Neural progenitor cell (in vitro differentiated cells): Measurements from ENCODE around the gene ZNF385A.

ENCODE experiments used
- EZH2 ChIP-seq: fragments of 200-600 bp; sonication (generic); IDR thresholded peaks from 2 replicates; pipeline ENCODE4 v1.6.1; 2017; ENCODE audit warnings: antibody characterized with exemption, mild to moderate bottlenecking, moderate library complexity
- TF ChIP-seq, protein P1 (sequence below): fragments of 200-600 bp; sonication (generic); IDR thresholded peaks from 2 replicates; pipeline ENCODE4 v1.5.1; 2017; ENCODE audit warnings: antibody characterized with exemption, mild to moderate bottlenecking

DNA sequence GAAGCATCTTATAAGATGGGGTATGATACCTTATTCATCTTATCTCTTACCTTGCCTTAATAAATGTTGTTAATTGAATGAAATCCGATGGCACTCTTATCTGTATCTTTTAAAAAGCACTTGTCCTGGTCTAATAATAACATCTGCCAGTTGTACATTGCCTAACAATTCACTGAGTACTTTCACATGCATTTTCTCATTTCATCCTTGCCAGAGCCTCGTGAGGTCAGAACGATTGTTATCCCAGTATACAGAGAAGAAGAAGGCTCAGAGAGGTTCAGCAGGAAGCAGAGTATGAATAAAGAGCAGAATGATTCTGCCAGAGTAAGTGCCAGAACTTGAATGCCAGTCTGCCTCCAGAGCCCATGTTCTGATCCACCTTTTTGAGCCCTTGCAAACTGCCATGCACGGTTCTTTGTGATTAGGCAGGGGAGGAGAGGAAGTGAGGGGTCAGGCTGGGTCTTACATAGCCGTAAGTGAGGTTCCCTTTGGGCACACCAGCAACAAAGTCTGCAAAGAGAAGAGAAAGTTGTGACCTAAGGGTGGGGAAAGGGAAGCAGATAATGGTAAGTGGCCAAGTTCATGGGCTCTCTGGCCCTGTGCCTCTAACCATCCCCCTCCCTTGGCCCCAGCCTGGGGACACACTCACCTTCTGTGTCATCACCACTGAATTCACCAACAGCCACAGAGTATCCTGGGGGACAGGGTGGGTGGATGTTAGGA is 22.8 kb upstream of the ZNF385A start:
- TF ChIP-seq, protein P1, sequence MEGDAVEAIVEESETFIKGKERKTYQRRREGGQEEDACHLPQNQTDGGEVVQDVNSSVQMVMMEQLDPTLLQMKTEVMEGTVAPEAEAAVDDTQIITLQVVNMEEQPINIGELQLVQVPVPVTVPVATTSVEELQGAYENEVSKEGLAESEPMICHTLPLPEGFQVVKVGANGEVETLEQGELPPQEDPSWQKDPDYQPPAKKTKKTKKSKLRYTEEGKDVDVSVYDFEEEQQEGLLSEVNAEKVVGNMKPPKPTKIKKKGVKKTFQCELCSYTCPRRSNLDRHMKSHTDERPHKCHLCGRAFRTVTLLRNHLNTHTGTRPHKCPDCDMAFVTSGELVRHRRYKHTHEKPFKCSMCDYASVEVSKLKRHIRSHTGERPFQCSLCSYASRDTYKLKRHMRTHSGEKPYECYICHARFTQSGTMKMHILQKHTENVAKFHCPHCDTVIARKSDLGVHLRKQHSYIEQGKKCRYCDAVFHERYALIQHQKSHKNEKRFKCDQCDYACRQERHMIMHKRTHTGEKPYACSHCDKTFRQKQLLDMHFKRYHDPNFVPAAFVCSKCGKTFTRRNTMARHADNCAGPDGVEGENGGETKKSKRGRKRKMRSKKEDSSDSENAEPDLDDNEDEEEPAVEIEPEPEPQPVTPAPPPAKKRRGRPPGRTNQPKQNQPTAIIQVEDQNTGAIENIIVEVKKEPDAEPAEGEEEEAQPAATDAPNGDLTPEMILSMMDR: no peak
- TF ChIP-seq EZH2: no peak
